HG03378 (cell line): ENCODE results near the gene IGF2BP3.
"Not testable (repeated sequence)": the region's sequence is repeated elsewhere in the genome, so short reads cannot be mapped to it uniquely, and the experiment has no call there.

Experiments
- ATAC-seq: cut with Tn5 transposase; IDR thresholded peaks from one replicate; pipeline ENCODE4 v1.9.1; 2021; ENCODE audit warnings: mild to moderate bottlenecking, moderate library complexity; ENCODE audit not compliant: unreplicated experiment

The IGF2BP3 gene

DNA sequence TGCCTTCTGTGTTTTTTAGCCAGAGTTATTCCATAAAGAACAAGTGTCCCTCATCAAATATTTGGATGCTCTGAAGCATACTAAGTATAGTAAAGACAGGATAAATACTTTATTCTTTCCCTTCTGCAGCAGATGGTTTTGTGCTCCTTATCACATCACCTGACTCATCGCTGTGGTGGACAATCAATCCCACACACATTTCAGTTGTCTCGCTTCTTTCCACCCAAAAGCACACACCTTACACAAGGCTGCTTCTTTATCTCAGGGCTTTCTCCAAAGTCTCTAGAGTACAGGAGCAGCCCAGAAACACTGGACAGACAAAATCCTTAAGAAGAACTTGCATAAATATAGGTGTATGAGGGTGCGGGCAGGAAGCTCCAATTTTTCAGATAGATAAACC is 43.4 kb downstream of the IGF2BP3 start:
- no peak for ATAC-seq

DNA sequence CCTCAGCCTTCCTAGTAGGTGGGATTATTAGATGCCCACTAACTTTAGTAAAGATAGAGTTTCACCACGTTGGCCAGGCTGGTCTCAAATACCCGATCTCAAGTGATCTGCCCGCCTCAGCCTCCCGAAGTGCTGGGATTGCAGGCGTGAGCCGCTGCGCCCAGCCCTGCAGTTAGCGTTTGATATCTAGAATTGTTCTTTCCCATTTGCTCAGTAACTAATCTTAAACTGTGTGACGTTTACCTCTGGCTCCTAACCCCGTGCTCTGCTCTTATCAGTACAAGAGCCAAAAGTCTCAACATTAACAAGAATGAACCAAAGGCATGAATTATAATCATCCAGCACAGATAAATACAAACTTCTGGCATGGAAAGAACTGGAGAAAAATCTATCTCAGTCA is 47.4 kb downstream of the IGF2BP3 start:
- no peak for ATAC-seq

DNA sequence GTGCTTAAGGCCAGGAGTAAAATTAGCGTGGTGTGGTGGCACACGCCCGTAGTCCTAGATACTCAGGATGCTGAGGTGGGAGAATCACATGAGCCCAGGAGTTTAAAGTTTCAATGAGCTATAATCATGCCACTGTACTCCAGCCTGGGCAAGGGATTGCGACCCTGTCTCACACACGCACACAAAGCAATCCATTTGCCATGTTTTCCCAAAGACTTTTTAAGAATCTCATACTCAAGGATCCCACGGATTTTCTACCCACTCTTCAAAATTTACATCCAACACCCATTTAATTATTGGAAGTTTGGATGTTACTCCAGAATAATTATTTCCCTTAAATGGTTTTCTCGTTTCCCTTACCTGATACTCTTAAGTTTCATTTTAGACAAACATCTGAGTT is 47.9 kb downstream of the IGF2BP3 start:
- no peak for ATAC-seq

DNA sequence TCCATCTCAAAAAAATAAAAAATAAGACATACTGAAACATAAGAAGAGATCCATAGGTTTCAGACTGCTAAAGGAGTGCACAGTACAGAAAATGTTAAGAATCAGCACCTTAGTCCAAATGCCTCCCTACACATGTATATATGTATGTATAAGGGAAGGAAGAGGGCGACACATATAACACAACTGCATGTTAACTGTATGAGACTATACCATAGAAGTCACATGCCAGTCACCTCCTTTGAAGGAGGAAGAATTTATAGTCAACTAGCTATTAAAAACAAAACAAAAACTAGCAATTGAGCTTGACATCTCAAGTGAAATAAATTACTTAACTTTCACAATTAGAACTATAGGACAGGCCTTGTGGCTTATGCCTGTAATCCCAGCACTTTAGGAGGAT is 50.4 kb downstream of the IGF2BP3 start:
- ATAC-seq, result no peak

DNA sequence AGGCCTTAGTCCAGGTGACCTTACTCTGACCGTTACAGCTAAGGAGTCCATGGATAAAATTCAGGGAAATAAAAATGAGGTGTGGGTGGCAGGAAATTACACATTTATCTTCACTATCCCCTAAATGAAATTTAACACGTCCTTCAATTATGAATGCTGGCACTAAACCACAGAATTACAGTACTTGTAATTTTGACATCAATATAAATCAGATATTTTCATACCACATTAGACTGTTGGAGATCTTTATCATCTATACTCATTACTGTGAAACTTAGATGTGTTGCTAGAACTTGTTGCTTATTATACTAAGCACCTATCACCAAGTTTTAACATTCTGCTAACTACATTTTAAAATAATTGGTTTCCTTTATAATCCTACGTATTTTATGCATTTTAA is 51.1 kb downstream of the IGF2BP3 start:
- no peak for ATAC-seq

- no peak for ATAC-seq
These were observed 52.2 kb downstream of the IGF2BP3 start for GRCh38 chr7:23418046-23418445.

DNA sequence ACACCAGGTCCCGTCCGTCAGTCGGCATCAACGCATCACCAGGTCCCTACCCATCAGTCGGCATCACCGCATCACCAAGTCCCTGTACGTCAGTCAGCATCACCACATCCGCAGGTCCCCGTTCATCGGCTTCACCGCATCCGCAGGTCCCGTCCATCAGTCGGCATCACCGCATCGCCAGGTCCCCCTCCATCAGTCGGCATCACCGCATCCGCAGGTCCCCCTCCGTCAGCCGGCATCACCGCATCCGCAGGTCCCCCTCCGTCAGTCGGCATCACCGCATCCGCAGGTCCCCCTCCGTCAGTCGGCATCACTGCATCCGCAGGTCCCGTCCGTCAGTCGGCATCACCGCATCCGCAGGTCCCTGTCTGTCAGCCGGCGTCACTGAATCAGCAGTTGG is 55.1 kb downstream of the IGF2BP3 start:
- no peak for ATAC-seq

DNA sequence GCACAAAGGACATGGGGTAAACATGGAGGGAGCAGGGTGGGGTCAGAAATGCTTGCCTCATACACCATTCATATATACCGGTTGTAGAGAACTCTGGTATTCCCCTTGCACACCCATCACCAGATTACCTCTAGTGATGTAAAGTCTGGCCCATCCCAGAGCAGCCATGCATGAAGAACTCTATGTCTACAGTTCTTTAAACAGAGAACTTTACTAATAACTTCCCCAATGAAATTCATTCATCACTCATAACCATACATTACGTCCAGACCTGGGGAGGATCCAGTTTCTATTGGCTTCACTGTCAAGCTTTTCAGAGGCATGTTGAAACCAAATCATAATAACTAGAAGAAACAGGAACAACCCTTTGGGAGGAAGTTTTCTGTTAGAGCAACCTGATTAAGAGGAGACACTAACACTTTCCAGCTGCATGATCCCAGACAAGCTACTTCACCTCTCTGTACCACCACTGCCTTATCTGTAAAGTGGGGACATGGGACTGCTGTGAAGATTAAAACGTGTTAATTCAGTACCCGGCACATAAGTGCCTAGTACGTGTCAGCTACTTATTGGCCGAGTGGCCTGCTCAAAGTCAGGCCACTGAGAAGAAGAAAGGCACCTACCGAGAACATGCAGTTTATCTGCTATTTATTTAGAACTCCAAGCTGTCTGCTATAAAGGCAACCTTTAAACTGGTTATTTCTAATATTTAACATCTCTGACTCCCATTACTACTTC is 59.7 kb downstream of the IGF2BP3 start:
- ATAC-seq, result peak; percentile 97

DNA sequence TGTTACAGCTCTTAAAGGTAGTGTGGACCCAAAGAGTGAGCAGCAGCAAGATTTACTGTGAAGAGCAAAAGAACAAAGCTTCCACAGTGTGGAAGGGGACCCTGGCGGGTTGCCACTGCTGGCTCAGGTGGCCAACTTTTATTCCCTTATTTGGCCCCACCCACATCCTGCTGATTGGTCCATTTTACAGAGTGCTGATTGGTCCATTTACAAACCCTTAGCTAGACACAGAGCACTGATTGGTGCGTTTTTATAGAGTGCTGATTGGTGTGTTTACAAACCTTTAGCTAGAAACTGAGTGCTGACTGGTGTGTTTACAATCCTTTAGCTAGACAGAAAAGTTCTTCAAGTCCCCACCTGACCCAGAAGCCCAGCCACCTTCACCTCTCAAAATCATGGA is 63.7 kb downstream of the IGF2BP3 start:
- ATAC-seq, result not testable (repeated sequence)

GRCh38 chr7:23405240-23405618 is 65.1 kb downstream of the IGF2BP3 start:
- no peak for ATAC-seq

GRCh38 chr7:23404546-23405239 is 65.6 kb downstream of the IGF2BP3 start:
- no peak for ATAC-seq

DNA sequence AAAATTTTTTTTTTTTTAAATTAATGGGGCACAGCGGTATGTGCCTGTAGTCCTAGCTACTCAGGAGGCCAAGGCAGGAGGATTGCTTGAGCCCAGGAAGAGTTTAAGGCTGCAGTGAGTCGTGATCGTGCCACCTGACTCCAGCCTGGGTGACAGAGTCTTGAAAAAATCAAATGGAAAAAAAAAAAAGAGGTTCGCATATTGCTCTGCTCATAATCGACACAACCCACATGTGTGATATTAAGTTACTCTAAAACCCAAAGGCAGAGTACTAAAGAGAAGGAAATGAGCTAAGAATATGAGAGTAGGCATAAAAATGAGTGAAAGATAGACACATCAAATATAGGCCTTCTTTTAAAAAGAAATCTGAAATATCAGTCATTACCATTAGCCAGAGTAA is 66.3 kb downstream of the IGF2BP3 start:
- ATAC-seq, result no peak

GRCh38 chr7:23398090-23398489 is 72.2 kb downstream of the IGF2BP3 start:
- ATAC-seq, result not testable (repeated sequence)

DNA sequence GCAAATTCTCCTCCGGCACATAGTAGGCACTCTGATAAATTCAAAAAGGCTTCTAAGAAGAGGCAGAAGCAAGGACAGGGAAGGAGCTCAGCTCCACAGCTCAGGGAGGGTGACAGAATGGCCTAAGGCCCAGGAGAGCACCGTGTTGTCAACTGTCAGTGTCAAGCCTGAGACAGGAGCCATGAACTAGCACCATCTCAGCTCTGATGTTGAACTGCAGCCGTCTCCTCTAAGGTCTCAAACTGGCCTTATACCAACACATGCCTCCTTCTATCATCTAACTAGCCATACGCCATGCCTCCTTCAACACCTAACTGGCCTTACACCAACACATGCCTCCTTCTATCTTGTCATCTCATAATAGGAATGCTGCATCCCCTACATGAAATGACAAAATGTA is 73.0 kb downstream of the IGF2BP3 start:
- ATAC-seq, result no peak

DNA sequence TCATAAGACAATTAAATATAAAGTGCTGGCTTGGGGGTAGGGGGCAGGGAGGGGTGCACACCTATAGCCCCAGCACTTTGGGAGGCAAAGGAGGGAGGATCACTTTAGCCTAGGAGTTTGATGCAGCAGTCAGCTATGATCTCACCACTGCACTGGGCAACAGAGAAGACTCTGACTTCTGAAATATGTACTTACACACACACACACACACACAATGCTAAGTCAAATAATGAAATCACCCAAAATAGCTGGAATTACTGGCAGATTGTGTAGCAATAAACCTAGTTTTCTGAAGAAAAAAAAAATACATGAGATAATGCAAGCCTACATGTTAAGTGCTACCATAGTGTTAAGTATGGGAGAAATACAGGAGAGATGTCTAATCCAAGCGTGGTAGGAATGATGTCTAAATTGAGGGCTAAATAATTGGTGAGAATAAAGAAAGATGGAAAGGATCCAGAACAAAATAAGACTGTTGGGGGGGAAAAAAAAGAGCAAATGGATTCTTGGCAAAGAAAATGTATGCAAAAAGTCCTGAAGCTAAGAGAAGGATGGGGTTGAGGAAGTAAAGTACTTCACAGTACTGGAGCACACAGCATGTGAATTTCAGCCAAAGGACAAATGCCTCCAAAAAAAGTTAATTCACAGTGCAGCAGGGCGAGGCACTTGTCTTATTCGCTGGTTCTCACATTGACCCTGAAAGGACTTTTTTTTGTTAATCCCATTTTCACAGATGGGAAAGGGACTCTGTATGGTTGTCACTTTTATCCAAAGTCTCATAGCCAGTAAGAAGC is 73.9 kb downstream of the IGF2BP3 start:
- no peak for ATAC-seq

- ATAC-seq, result no peak
These were observed 75.7 kb downstream of the IGF2BP3 start for GRCh38 chr7:23394488-23395171.

DNA sequence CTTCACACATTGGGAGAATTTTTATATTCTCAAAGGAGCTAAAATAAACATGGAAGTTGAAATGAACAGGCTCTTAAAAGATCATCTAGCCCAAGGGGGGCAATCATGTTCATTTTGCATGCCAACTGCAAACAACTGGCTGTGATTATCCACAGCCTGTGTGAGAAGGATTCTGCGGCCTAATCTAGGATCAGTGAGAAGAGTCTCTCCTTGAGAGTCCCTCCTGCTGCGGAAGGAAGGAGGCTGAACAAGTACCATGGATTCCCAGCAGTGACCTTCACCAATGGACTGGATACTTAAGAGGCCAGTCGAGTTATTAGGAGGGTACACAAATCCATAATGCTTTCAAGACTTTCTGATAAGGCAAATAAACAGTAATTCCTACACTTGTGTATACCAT is 76.7 kb downstream of the IGF2BP3 start:
- no peak for ATAC-seq

GRCh38 chr7:23389701-23390100 is 80.6 kb downstream of the IGF2BP3 start:
- no peak for ATAC-seq

DNA sequence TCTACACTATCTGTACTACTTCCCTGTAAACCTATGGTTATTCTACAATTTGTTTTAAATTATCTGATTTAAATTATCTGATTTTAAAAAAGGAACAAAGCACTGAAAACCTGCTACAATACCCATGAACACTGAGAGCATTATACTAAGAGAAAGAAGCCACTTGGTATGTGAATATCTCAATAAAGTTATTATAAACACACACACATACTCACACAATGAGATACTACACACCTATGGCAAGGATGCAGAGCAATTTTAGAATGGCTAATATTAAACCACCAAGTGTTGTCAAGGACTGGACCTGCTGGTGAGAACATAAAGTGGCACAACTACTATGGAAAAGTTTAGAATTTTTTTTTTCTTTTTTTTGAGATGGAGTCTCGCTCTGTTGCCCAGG is 82.7 kb downstream of the IGF2BP3 start:
- ATAC-seq, result no peak

GRCh38 chr7:23385140-23385539 is 85.2 kb downstream of the IGF2BP3 start:
- ATAC-seq, result peak; percentile 51

DNA sequence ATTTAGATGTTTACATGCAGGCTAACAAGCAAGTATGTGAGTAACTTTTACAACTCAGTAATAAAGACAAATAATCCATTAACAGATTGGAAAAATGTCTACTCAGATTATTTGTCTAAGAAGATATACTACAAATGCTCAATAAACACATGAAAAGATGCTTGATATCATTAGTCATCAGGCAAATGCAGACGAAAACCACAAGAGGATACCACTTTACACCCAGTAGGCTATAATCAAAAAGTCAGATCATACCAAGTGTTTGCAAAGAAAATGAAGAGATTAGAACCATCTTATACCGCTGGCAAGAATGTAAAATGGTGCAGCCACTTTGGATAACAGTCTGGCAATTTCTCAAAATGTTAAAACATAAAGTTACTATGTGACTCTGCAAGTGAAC is 87.1 kb downstream of the IGF2BP3 start:
- no peak for ATAC-seq
